Osteoblast (primary cell): Measurements from ENCODE around the gene SUMO3. TPM values are rescaled to one million over a fixed set of nuclear protein-coding genes. Genes with fewer than 3 reads are reported as not detected.
A peak's percentile ranks its signal among the peaks of the same experiment; 100 is the strongest.

Source experiments
- DNase-seq: peaks from one replicate; pipeline ENCODE4 v3.0.0; 2011; ENCODE audit warnings: low spot score, mixed read lengths; ENCODE audit not compliant: insufficient read length; ENCODE audit errors: missing footprints
- H2AFZ ChIP-seq: 2 replicates; pipeline ENCODE4 v1.6.0; 2011; ENCODE audit warnings: mild to moderate bottlenecking, low read length
- H3K27ac ChIP-seq: 2 replicates; pipeline ENCODE4 v1.5.1; 2011; ENCODE audit warnings: mild to moderate bottlenecking, low read depth, low read length, moderate library complexity
- H3K27me3 ChIP-seq: 2 replicates; pipeline ENCODE4 v1.6.0; 2012; ENCODE audit warnings: mild to moderate bottlenecking, control low read depth, inconsistent platforms, low read length, moderate library complexity; ENCODE audit not compliant: insufficient read depth
- H3K36me3 ChIP-seq: 2 replicates; pipeline ENCODE4 v1.5.1; 2011; ENCODE audit warnings: mild to moderate bottlenecking, low read length, control low read depth, moderate library complexity; ENCODE audit not compliant: insufficient read depth
- H3K4me1 ChIP-seq: 2 replicates; pipeline ENCODE4 v1.5.1; 2011; ENCODE audit warnings: mild to moderate bottlenecking, low read length, control low read depth, moderate library complexity; ENCODE audit not compliant: insufficient read depth
- H3K4me2 ChIP-seq: 2 replicates; pipeline ENCODE4 v1.6.0; 2011; ENCODE audit warnings: mild to moderate bottlenecking, low read length; ENCODE audit not compliant: insufficient read depth
- H3K4me3 ChIP-seq: fragments of 200-600 bp; sonication (generic); 3 replicates; pipeline ENCODE4 v1.5.1; 2012; ENCODE audit warnings: mild to moderate bottlenecking, low read length, inconsistent platforms; ENCODE audit not compliant: insufficient read depth
- H3K79me2 ChIP-seq: 2 replicates; pipeline ENCODE4 v1.6.0; 2012; ENCODE audit warnings: mild to moderate bottlenecking, low read length, control low read depth, inconsistent platforms; ENCODE audit not compliant: insufficient read depth
- H3K9me3 ChIP-seq: 2 replicates; pipeline ENCODE4 v1.5.1; 2011; ENCODE audit warnings: low read depth, low read length, control low read depth
- H4K20me1 ChIP-seq: 2 replicates; pipeline ENCODE4 v1.6.0; 2012; ENCODE audit warnings: mild to moderate bottlenecking, low read length, control low read depth; ENCODE audit not compliant: insufficient read depth
- CTCF ChIP-seq: IDR thresholded peaks from 2 replicates; pipeline ENCODE4 v1.5.1; 2011; ENCODE audit warnings: mild to moderate bottlenecking, low read depth, low read length, moderate library complexity; ENCODE audit errors: extremely low read depth
- total RNA-seq: library from RNA; depleted of rRNA; stranded (reverse); fragments of >200 nt; gene quantifications from 2 replicates; pipeline ENCODE4 v1.2.3, GENCODE V29; 2012

Gene SUMO3
- total RNA-seq, 1 donor: 80.7 TPM

- H3K4me2 ChIP-seq: no peak overlapping the region
- peaks cover 3% of the 10 kb centered on the region for H3K27me3 ChIP-seq
- H3K4me3 ChIP-seq: no peak overlapping the region
- no peak for TF ChIP-seq CTCF
- H4K20me1 ChIP-seq: no peaks in the 10 kb centered on the region
- no peaks in the 10 kb centered on the region for H3K4me1 ChIP-seq
- H3K79me2 ChIP-seq: no peaks in the 10 kb centered on the region
- H2AFZ ChIP-seq: no peak overlapping the region
- no peaks in the 10 kb centered on the region for H3K36me3 ChIP-seq
- no peak for DNase-seq
- peaks cover 10% of the 10 kb centered on the region for H3K9me3 ChIP-seq
- H3K27ac ChIP-seq: no peak overlapping the region
Measured at GRCh38 chr21:44829507-44830092, 11.7 kb upstream of the SUMO3 start.

- TF ChIP-seq CTCF: no peak
- Histone ChIP-seq H2AFZ (no peak overlapping the region), H3K27me3 (peaks cover 3% of the 10 kb centered on the region), H3K36me3 (no peaks in the 10 kb centered on the region), H3K9me3 (peaks cover 10% of the 10 kb centered on the region), H4K20me1 (no peaks in the 10 kb centered on the region), H3K79me2 (no peaks in the 10 kb centered on the region), H3K27ac (no peak overlapping the region), H3K4me1 (no peaks in the 10 kb centered on the region), H3K4me3 (no peak overlapping the region), H3K4me2 (no peak overlapping the region)
- DNase-seq: peak; percentile 31
Measured at GRCh38 chr21:44828362-44829056, 10.6 kb upstream of the SUMO3 start.

- DNase-seq: no peak
- Histone ChIP-seq H4K20me1 (no peaks in the 10 kb centered on the region), H2AFZ (no peak overlapping the region), H3K4me3 (no peak overlapping the region), H3K9me3 (peaks cover 18% of the 10 kb centered on the region), H3K27me3 (peaks cover 3% of the 10 kb centered on the region), H3K79me2 (no peaks in the 10 kb centered on the region), H3K4me2 (no peak overlapping the region), H3K4me1 (peaks cover 3% of the 10 kb centered on the region), H3K27ac (no peak overlapping the region), H3K36me3 (no peaks in the 10 kb centered on the region)
- no peak for TF ChIP-seq CTCF
Measured at GRCh38 chr21:44823179-44823660, 5.4 kb upstream of the SUMO3 start.

- TF ChIP-seq CTCF: no peak
- Histone ChIP-seq H3K4me3 (no peak overlapping the region), H2AFZ (no peak overlapping the region), H4K20me1 (no peaks in the 10 kb centered on the region), H3K79me2 (no peaks in the 10 kb centered on the region), H3K36me3 (no peaks in the 10 kb centered on the region), H3K4me2 (no peak overlapping the region), H3K27ac (no peak overlapping the region), H3K4me1 (peaks cover 3% of the 10 kb centered on the region), H3K9me3 (peaks cover 13% of the 10 kb centered on the region), H3K27me3 (peaks cover 3% of the 10 kb centered on the region)
- no peak for DNase-seq
Measured at GRCh38 chr21:44822484-44823178, 4.8 kb upstream of the SUMO3 start.
